ENCODE data around the gene ZSWIM5.

- no peak for TF ChIP-seq CTCF (IDR thresholded peaks at IDR 0.05)
- TF ChIP-seq POLR2A (IDR thresholded peaks at IDR 0.05): no peak
- no peak for TF ChIP-seq POLR2AphosphoS5 (IDR thresholded peaks at IDR 0.05; ENCODE audit: insufficient read depth in 1 of 2, low read depth in 1 of 2)
Measured at GRCh38 chr1:45148209-45148825, 58.1 kb downstream of the ZSWIM5 start.
